HG03039 (cell line): ENCODE results near the gene INSC.

ENCODE experiments used
- ATAC-seq: cut with Tn5 transposase; IDR thresholded peaks from one replicate; pipeline ENCODE4 v1.9.1; 2021; ENCODE audit warnings: mild to moderate bottlenecking, moderate library complexity; ENCODE audit not compliant: unreplicated experiment

INSC gene

DNA sequence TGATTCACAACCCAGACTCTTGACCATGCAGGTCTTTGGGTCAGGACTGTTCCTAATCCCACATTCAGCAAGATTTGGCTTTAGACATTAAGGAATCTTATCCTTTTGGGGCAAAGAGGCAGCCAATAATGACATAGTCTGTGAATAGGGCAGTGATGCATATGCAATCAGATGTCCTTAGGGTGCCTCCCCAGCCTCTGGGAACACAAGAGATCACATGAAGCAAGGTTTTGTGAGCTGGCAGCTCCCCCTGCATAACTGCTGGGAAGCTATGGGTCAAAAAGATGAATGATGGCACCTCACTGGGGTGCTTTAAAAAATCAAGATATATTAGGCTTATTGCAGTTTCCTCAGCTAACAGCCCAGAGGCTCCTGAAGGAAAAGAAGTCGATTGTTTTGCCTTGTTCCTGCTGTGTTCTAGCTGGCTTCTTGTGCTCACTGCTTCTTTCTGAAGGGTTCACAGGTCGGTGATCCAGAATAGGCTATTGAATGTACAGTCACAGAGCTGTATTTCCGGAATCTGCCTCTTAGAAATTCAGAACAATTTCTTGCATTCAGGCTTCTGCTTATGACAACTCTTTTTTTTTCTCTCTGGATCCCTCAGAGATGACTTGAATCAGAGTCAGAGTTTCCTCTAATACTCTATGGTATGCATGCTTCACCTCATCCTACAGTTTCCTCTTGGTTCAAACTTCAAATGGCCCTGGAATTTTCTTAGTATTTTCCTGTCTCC is 31.7 kb downstream of the INSC start:
- no peak for ATAC-seq

DNA sequence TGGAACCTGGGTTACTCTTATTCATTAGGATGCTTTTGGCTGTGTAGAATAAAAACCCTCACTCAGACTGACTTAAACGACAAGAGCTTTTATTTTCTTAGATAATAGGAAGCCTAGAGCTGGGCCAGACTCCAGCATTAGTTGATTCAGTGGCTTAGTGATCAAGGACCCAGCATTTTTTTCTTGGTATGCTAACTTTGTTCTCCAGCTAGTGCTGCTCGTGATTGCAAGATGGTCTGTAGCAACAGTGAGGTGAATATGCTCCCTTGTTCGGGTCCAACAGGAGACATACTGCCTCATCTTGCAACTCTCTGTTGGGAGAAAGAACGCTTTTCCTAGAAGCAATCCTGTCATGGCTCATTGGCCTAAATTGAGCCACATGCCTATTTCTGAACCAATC is 33.4 kb downstream of the INSC start:
- ATAC-seq, result no peak

DNA sequence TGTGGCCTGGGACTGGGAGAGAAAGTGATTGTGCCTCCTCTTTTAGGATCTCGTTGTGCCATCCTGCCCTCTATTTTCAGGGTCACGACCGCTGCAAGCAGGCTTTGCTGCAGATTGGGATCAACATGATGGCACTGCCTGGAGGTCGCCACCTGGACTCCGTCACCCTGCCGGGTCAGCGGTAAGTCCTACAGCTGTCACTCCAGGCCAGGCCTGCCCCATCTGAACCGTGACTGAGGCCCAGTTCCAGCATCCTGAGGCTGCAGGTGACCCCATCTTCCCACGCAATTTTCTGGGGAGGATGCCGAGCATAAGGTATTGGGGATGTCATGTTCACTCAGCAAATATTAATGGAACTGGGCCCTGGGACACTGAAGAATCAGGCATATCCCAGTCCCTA is 34.3 kb downstream of the INSC start:
- no peak for ATAC-seq

DNA sequence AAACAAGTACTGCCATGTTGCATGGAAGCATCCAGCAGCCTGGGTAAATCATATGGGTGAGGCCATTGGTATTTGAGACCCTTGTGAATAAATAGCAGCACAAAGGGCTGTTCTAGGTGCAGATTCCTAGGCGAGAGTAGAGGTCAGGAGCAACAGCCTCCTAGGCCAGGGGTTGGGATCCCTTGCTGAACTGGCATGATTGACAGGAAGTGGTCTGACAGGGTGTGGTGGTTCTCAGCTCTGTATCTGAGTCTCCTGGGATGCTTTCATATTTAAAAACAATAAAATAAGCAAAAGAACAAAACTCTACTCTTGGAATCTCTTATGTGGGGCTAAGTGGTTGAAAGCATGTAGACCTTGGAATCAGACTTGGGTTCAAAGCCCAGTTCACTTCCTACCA is 35.8 kb downstream of the INSC start:
- ATAC-seq, result no peak

DNA sequence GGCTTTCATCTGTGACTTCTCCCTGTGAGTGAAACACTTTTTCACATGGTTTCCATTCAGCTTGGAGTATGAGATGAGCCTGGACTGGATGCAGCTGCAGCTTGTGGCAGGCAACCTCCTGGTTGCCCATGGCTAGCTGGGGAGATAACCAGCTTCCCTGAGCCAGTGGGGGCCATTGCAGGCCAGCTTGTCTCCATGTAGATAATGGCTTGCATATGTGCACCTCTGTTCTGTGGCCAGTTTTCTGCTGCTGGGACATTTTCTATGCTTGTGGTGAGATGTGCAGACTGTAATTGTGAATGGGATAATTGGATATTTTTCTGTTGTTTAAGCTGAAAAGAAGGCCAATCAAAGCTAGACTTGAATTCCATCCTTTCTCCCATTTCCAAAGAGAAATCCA is 38.5 kb downstream of the INSC start:
- ATAC-seq, result no peak

DNA sequence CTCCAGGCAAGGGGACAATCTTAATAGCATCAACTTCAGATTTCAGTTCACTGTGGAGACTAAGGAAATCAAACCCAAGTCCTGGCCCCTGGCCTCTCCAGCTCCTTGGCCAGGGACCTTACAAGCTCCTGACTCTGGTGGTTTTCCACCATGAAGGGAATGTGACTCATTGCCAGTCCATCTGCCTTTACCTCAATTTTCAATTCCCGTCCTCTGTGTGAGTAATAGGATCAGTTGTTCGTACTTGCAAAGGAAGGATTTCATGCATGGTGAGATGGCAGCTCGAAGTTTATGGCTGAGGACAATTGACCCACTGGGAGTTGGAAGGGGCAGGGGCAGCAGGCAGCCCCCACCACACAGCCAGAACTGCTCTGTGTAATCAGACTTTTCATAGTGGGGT is 42.5 kb downstream of the INSC start:
- ATAC-seq, result no peak

DNA sequence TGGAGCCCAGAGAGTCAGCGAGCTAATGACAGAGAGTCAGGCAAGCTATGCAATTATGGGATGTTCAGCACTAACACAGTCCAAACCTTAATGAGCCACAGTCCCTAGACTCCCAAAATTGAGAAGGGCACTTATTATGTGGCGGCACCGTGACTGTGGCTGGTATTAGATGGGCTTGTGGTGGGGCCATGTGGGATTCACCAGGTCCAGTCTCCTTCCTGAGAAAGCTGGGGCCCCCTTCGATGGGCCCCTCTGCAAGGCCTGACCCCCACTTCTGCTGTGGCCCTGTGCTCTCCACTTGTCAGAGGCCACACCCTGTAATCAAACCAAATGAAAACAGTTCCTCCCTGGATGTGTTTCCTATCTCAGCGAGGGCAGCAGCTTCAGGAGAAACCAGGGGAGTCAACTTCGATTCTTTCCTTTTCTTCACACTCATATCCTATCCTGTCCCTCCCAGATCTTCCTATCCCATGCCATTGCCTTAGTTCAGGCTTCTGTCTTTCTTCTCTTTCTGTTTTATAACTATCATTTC is 42.9 kb downstream of the INSC start:
- no peak for ATAC-seq

DNA sequence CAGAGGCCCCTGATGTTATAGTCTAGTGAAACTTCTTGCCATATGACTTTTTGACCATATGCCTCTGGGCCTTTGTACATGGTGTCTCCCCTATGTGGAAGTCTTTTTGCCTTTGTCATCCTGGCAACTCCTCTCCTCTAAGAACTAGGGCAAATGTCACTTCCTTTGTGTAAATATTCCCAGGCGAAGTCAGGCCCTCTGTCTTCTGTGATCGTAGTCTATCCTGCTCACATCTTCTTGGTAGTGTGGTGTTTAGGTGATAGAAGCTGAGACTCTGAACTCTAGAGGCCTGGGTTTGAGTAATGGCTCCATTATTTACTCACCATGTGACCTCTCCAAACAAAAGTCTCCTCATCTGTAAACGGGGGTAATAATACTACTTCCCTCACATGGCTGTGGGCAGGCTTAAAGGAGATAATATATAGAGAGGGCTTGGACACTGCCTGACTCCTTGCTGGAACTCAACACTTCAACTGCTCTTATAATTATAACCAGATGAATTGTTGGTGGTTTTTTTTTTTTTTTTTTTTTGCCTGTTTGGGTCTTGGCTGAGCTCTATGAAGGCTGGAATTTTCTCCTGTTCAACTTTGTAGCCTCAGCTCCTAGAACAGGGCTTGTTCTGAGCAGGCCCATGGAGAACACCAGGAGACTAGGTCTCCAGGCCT is 43.8 kb downstream of the INSC start:
- ATAC-seq, result no peak

DNA sequence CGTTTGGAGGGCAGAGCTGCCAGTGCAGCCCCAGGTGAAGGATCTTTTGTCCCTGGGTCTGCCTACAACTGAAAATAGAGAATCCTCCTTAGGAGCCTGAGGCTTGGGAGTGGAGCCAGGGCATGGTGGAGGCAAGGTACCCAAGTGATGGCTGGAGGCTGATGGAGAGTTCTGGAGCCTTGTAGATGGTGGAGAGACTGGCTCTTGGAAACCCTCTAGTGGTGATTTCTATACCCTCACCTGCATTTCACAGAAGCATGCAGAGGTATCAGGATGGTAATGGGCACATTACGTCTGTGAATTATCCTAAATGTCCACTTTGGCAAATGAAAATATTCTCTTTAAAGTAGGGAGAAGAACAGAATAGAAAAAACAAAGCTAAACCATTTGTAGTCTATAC is 44.4 kb downstream of the INSC start:
- ATAC-seq, result peak; percentile 72

DNA sequence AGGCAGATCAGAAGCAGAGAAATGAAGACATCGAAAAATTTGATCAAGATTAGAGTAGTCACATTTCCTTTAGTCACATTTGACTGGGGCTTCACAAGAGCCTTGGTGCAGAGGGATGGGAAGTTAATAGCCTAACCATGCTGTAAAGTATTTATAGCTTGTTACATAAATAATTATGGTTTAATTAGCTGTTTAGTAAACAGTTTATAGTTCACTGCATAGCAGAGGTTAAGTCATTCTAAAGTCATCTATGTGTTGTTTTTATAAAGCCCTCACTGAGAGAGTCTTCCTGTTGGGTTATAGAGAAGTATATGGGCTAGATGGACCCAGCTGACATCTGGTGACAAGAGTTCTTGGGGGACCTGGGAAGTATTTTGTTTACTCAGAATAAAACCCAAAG is 47.1 kb downstream of the INSC start:
- no peak for ATAC-seq

DNA sequence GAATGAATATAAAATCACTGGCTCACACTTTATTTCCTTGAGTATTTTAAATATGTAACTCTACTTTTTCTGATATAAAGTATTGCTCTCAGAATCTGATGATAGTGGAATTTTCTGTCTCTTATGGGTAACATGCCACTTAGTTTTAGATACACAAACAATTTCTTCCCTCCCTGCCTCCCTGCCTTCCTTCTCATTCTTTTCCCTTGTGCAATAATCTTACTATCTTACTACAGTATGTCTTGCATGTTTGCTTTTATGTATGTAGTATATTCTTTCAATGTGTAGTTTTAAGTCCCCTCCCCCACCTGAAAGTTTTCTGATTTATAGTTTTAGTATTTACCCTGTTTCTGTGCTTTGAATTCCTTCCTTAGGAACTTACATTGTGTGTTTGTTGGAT is 48.4 kb downstream of the INSC start:
- no peak for ATAC-seq

DNA sequence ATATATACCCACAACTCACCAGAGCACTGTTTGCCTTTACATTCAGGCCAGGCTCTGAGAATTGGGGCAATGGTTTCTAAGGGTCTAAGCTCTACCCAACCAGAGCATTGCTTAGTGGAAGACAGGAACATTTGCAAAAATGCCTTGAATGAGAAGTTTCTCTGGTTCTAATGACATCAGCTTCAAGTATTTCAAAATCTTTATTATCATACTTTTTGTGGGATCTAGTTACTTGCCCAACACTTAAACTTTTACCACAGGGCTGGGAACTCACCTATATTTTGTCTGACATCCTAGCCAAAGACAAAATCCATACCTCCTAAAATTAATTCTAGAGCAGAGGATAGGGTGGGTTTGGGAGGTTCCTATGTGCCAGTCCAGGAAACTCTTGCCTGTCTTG is 51.5 kb downstream of the INSC start:
- no peak for ATAC-seq

DNA sequence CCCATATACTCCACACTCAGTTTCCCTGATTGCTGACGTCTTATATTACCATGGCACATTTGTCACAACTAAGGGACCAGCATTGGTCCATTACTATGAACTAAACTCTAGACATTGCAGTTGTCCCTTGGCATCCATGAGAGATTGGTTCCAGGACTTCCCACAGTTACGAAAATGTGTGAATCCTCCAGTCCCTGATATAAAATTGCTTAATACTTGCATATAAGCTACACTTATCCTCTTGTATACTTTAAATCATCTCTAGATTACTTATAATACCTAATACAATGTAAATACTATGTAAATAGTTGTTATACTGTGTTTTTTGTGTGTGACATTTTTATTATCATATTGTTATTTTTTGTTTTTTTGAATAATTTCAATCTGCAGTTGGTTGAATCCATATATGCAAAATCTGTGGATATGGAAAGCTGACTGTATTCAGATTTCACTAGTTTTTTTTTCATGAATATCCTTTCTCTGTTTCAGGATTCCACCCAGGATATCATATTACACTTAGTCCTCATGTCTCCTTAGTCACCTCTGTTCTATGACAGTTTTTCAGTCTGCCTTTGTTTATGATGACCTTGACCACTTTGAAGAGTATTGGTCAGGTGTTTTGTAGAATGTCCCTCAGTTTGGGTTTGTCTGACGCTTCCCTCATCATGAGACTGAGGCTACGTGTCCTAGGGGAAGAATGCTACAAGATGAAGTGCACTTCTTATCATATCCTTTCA is 55.3 kb downstream of the INSC start:
- ATAC-seq, result no peak

DNA sequence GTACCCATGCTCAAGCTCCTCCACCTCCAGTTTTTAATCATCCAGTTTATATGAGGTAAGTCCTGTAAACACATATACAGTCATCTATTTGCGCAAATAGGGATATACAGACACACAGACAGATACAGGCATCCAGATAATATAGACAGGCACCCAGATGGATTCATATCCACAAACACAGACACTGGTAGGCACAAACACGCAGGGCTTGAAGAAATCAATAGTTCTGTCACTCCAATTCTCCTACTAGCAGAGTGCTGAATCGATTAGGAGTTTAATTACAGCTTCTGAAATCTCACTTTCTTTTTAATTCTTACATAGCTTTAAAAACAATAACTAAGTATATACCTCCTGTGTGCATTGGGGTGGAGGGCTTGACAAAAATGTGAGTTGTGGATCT is 56.0 kb downstream of the INSC start:
- no peak for ATAC-seq

DNA sequence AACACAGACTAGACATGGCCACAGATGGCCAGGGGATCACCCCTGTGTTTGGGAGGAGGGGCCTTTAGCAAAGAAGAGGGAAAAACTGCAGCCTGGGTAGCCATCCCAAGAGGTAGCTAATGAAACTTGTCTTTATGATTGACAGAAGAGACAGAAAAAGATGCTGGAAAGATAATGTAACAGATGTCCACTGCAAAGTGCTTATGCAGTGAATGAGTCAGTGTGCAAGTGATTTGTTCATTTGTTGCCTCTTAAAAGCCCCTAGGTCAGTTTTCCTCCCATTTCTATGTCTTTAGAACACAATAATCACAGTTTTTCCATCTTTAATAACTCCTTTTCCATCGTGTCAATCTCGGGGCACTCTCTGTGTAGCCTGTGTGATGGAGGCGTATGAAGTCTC is 57.2 kb downstream of the INSC start:
- ATAC-seq, result no peak

DNA sequence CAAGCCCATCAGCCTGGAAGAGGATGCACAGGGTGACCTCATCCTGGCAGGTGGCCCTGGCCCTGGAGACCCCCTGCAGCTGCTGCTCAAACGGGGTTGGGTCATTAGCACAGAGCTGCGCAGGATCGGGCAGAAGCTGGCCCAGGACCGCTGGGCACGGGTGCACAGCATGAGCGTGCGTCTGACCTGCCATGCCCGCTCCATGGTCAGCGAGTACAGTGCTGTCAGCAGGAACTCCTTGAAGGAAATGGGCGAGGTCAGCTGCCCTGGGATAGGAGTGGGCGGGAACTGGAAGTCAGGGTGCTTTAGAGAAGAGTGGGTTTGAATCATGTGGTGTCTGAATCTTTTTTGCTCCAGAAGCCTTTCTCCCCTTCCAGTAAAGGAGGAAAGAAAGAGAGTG is 61.1 kb downstream of the INSC start:
- no peak for ATAC-seq

DNA sequence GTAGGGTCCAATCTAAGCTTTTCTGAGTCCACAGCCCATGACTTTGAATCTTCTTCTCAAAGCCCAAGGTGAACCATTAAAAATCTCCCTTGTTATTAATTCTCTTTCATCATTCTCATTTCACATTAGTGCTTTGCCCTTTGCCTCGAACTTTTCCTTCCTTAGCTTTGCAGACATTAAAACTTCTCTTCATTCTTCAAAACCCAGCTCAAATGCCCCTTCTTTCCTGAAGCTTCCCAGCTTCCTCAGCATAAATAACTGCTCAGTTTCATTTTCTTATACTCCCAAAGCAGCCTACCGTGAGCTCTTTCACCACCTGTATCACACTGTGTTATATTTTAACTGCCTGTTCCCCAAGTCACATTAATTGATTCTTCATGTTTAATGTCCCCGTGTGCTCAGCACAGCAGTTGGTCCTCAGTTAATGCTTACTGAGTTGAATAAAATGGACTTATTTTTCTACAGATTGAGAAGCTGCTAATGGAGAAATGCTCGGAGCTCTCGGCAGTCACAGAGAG is 62.0 kb downstream of the INSC start:
- ATAC-seq, result no peak

DNA sequence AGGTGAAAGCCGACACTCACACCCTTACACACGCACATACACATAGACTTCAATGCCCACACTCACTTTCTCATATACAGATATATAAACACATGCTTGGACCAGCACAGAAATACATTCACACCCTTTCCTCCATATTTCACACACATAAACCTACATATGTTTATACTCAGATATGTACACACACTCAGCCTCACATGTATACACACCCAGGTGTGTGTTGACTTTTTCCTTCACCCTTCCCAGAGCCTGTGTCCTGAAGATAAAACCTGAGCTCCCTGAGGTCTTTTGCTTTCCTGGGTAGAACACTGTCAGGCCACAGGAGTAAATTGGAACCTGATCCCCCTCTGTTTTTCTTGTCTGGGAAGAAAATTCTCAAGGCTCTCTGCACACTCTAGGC is 62.8 kb downstream of the INSC start:
- ATAC-seq, result no peak

DNA sequence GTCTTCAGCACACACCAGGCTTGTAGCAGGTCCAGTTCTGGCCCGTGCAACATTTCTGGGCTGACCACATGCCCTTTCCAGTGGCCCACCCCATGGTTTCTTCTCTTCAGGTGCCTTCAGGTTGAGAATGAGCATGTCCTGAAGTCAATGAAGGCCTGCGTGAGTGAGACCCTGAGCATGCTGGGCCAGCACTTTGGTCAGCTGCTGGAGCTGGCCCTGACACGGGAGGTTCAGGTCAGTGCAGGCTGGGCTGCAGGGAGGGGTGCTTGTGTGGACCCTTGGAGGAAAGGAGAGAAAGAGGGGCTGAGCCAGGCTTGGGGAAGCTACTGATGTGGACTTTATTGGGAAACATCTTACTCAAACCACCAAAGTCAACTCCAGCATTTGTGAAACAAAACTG is 63.5 kb downstream of the INSC start:
- no peak for ATAC-seq

DNA sequence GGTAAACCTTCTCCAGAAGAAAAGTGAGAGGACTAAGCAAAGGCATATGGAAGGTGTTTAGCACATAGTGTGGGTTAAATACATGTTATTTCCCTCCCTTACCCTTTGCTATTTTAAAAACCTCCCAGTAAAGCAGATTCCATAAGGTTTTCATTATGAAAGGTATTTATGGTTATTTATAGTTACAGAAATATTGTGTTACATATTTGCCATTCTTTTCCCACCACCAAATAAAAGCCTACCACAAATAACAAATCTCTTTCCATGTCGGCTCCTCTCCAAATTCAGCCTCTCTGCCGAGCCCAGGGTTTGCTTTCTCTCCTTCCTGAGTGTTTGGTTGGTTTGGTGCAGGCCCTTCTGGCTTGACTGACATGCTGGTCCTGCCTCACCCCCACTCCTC is 64.4 kb downstream of the INSC start:
- ATAC-seq, result no peak

DNA sequence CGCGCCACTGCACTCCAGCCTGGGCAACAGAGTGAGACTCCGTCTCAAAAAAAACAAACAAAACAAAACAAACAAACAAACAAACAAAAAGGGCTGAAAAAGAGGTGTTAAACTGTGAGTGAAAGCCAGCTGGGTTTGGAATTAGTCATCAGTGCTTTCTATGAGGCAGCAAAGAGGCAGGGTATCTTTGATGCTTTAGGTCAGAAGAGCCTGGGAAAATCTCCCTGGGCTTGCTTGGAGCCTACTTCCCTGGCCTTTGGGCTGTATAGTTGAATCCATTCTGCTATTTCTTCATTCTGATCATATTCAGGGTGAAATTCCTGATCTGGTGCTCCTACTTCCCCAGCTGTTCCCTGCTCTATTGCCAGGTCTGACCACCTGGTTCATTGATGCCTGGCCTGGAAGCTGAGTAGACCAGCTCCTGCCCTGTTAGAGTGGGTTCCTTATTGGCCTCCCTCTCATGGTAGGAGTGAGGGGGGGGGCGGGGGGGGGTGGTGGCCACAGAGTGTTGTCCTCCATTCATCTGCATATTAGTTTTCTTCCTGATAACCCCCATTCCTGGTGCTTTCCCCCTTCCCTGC is 65.6 kb downstream of the INSC start:
- no peak for ATAC-seq
